GM19025 (cell line): ENCODE measurements around the gene RACGAP1.

ENCODE experiments used
- ATAC-seq: cut with Tn5 transposase; IDR thresholded peaks from one replicate; pipeline ENCODE4 v1.9.1; 2021; ENCODE audit warnings: mild to moderate bottlenecking, low read depth, moderate library complexity; ENCODE audit not compliant: unreplicated experiment

Gene RACGAP1

GRCh38 chr12:50057000-50057841 is 31.9 kb upstream of the RACGAP1 start, which contains the start of gene ASIC1:
ASIC1 (plus strand) TSS chr12:50057596; CDS start chr12:50058767, 1,171 bp downstream.
- no peak for ATAC-seq

- no peak for ATAC-seq
Measured at GRCh38 chr12:50056639-50056976, 31.3 kb upstream of the RACGAP1 start.

- ATAC-seq: no peak
Measured at GRCh38 chr12:50055831-50056638, 30.7 kb upstream of the RACGAP1 start.

- ATAC-seq: no peak
Measured at GRCh38 chr12:50053583-50053982, 28.3 kb upstream of the RACGAP1 start.

- no peak for ATAC-seq
Measured at GRCh38 chr12:50052964-50053363, 27.7 kb upstream of the RACGAP1 start.

GRCh38 chr12:50052544-50052943 is 27.2 kb upstream of the RACGAP1 start:
- no peak for ATAC-seq

GRCh38 chr12:50051101-50051806 is 26.0 kb upstream of the RACGAP1 start:
- ATAC-seq: no peak

- ATAC-seq: no peak
Measured at GRCh38 chr12:50050410-50051098, 25.3 kb upstream of the RACGAP1 start.

GRCh38 chr12:50050119-50050385 is 24.8 kb upstream of the RACGAP1 start:
- no peak for ATAC-seq

GRCh38 chr12:50049254-50050118 is 24.2 kb upstream of the RACGAP1 start:
- no peak for ATAC-seq

GRCh38 chr12:50047693-50048250 is 22.5 kb upstream of the RACGAP1 start:
- no peak for ATAC-seq

- ATAC-seq: no peak
Measured at GRCh38 chr12:50043854-50044253, 18.6 kb upstream of the RACGAP1 start.

- ATAC-seq: no peak
Measured at GRCh38 chr12:50043308-50043707, 18.0 kb upstream of the RACGAP1 start.

GRCh38 chr12:50042693-50043092 is 17.4 kb upstream of the RACGAP1 start:
- no peak for ATAC-seq

GRCh38 chr12:50041962-50042361 is 16.7 kb upstream of the RACGAP1 start:
- no peak for ATAC-seq

- ATAC-seq: no peak
Measured at GRCh38 chr12:50041062-50041860, 16.0 kb upstream of the RACGAP1 start.

- no peak for ATAC-seq
Measured at GRCh38 chr12:50040657-50041056, 15.4 kb upstream of the RACGAP1 start.

GRCh38 chr12:50039151-50039835 is 14.0 kb upstream of the RACGAP1 start:
- no peak for ATAC-seq
